GM19025 (cell line): ENCODE data around the gene GMPPA.

Experiments
- ATAC-seq: cut with Tn5 transposase; IDR thresholded peaks from one replicate; pipeline ENCODE4 v1.9.1; 2021; ENCODE audit warnings: mild to moderate bottlenecking, low read depth, moderate library complexity; ENCODE audit not compliant: unreplicated experiment

The GMPPA gene

GRCh38 chr2:219499555-219499954 is 864 bp downstream of the GMPPA start:
- ATAC-seq = no peak

DNA sequence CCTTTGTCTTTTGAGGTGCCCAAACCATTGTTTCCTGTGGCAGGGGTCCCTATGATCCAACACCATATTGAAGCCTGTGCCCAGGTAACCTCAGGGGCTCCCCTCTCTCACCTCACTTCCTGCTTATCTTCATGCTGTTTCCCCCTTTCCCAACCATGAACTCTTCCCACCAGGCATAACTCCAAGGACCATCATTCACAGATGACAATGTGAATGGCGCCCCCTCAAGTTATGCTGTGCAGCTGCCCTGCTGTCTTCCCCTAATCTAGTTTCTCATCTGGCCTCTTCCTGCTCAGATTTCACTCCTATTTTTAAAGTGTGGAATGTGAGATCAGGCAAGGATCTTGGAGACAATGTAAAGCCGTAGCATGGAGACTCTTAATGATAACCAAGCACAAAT is 1.4 kb downstream of the GMPPA start:
- ATAC-seq = no peak

GRCh38 chr2:219501849-219502248 is 3.2 kb downstream of the GMPPA start:
- ATAC-seq = no peak

DNA sequence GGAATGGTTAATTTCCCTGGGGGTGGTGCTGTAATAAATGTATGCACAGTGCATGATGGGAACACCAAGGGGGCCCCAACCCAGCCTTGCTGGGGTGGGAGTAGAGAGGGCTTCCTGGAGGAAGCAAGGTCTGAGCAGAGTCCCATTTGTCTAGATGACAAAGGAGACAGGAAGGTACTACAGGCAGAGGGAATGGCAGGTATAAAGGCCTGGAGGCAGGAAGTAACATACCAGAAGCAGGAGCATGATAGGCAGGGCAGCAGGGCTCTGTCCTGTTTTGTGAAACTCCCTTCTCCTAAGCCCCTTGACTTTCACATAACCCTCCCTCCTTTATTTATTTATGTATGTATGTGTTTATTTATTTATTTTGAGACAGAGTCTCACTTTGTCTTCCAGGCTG is 3.9 kb downstream of the GMPPA start:
- no peak for ATAC-seq

DNA sequence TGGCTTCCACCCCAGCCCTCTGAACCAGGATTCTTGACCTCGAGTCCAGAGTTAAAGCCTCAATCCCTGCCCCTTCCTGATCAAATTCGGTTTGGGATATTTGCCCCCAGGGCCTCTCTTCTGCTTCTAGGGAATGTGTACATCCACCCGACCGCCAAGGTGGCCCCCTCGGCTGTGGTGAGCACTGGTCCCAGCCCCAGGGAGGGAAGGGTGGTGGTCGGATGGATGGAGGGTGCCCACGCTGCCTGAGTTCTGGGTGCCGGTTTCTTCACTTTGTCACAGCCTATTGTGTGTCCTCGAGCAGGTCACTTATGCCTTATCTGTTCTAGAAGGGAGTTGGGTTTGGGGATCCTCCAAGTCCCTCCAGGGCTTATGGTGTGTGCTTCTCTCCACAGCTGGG is 6.9 kb downstream of the GMPPA start:
- no peak for ATAC-seq

GRCh38 chr2:219506153-219506801 is 7.6 kb downstream of the GMPPA start:
- ATAC-seq = no peak

DNA sequence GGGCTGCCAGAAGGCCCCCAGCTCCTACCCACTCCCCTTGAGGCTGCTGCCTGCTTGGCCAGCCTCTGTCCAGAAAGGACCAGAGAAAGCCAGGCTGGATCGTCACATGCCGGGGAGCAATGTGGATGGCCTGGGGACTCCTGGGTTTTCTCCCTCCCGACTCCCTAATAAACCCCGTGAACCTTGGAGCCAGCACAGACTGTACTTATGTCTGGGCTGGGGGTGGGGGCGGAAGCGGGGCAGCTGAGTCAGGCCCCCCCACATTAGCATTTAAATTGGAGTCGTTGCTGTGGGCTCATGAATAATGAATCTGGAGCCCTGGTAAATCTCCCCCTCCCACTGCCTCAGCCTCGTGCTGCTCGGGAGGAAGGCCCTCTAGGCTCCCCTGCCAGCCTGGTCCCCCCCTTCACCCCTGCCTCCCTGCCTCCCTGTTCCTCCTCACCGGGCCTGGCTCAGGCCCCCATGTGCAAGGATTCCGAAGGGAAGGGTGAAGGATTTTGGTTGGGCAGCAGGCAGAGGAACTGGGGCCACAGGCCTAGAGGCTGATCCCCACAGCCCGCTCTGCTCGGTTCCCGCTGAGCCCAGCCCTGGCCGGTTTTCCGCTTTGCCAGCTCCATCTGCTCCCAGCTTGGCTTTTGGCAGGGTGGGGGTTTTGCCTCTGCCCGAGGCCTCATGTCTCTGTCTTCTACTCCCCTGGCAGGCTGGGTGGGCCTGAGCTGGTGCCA is 8.3 kb downstream of the GMPPA start:
- ATAC-seq = no peak

DNA sequence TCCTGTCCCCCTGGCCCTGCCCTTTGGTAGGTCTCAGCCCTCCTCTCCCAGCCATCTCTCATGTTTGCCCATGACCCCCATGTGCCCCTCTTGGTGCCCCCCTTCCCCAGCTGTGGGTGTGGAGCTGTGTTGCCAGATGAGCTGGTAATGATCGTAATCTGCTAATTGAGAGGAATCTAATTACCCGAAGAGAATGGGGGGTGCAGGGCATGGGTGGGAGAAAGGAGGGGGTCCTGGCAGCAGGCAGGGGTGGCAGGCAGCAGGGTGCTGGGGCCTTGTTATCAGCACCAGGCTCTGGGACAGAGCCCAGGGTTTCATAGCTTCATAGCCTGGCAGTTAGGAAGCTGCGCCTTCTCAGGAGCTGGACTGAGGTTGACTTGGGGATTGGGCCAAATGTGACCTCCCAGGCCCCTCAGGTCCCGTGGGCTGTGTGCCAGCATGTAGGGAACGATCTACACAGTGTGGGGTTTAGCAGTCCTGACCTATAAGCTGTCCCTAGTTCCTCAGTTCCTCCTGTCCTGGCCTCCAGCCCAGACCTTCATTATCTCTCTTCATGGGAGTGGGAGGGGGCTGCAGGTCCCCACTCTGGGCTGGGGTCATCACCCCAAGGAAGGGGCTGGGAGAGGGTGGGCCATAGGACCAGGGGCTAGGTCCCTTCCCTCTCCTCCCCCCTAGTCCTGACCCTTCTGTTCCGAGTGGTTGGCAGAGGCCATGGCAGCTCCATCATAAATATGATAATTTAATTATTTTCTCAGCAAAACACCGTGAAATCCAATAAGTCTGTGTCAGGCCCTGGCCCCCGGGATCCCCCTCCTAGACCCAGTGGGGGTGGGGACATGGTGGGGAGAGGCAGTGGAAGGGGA is 9.1 kb downstream of the GMPPA start:
- ATAC-seq = no peak

DNA sequence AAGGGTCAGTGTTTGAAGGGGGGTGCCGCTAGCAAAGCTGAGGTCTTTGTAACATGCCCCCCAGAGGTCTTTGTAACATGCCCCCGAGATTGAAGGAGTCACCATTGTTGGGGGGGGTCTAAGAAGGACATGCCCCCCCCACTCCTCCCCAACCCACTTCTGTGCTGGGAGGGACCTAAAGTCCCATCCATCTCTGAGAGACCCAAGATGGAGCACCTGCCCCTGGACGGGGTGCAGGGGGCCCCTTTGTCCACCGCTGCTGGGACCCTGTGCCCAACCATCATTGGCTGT is 9.7 kb downstream of the GMPPA start:
- no peak for ATAC-seq

GRCh38 chr2:219508971-219509779 is 10.5 kb downstream of the GMPPA start:
- ATAC-seq = no peak

GRCh38 chr2:219509780-219510511 is 11.3 kb downstream of the GMPPA start:
- ATAC-seq = no peak

DNA sequence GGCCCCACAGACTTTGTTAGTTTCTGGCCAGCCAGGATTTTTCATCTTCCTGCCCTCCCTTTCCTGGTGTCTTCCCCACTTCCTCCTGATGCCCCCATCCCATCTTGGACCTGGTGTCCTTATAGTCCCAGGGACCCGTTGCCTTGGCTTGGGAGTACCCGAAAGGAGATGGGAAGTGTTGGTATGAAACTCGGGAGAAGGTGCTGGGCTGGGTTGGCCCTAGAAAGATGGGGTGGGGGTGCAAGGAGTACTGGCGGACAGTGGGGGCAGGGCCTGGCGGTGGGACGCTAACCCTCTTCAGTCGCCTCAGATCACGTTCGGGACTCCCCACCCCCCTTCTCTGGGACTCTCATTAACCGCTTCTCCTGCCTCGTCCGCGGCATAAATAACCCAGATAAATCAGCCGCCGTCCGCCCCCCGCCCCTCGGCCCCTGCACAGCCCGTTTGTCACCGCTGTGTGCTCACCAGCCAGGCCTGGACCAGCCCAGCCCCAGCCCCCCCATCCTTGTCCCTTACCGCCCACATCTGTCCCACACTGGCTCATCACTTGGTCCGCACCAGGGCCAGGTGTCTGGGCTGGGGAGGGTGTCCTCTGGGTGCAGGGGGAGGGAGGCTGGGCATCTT is 11.9 kb downstream of the GMPPA start:
- no peak for ATAC-seq

DNA sequence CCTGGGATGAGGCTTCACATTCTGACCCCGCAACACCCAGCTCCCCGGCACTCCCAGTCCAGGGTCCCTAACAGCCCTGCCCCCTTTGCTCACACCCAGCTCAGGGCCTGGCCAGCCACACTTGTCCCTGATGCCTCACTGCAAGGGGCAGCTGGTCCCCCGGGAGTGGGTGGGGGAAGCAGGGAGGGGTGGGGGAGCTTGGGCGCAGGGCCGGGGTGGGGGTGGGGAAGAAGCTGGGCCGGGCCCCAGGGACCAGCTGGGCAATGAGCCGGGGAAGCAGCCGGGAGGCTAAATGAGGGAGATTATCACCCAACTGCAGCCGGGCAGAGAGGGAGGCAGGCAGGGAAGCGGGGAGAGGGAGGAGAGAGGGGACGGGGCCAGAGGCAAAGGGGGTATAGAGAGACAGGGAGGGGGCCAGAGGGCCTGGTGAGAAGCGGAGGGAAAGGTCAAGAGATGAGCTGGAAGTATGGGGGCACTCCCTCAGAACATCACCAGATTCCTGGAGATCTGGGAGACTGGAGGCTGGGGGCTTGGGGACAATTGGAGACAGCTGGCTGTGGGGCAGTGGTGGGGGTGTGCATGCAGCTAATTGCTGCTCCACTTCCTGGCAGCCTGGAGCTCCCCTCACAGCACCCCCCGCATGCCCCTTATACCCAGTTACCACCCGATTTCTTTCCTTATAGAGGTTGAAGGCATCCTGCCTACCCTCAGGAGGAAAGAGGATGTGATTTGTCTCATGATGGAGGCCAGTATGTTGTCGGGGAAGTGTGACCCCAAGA is 13.0 kb downstream of the GMPPA start:
- no peak for ATAC-seq

- no peak for ATAC-seq
These were observed 14.0 kb downstream of the GMPPA start for GRCh38 chr2:219512524-219513216.

DNA sequence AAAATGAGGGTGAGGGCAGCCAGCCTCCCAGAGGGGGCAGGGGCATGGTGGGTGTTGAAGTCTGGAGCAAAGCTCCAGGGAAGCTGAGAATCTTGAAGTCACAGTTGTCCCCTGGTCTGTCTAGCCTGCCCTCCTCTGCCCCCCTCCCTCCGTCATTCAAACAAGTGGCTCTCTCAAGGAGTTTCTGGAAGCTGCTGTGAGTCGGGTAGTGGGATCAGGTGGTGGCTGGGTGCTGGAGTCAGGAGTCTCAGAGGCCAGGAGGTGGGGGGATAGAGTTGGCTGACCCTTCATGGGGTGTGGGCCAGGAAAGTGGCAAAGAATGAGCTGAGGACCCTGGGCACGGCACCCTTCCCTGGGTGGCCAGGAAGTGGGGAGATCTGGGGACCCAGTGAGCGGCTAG is 15.1 kb downstream of the GMPPA start:
- no peak for ATAC-seq

GRCh38 chr2:219514196-219514761 is 15.6 kb downstream of the GMPPA start, which contains the start of gene ASIC4:
Gene ASIC4 (plus strand): TSS chr2:219514482. CDS start chr2:219514725, 243 bp downstream.
- ATAC-seq = no peak

- ATAC-seq = no peak
These were observed 16.1 kb downstream of the GMPPA start for GRCh38 chr2:219514836-219515235.
